ENCODE measurements around the gene PPP1R3E. TPM values are rescaled to one million over a fixed set of nuclear protein-coding genes. Genes with fewer than 3 reads are reported as not detected.
"Not testable (repeated sequence)": the region's sequence is repeated elsewhere in the genome, so short reads cannot be mapped to it uniquely, and the experiment has no call there.

The PPP1R3E gene
- polyA plus RNA-seq, 1 donor, result 27.3 TPM

DNA sequence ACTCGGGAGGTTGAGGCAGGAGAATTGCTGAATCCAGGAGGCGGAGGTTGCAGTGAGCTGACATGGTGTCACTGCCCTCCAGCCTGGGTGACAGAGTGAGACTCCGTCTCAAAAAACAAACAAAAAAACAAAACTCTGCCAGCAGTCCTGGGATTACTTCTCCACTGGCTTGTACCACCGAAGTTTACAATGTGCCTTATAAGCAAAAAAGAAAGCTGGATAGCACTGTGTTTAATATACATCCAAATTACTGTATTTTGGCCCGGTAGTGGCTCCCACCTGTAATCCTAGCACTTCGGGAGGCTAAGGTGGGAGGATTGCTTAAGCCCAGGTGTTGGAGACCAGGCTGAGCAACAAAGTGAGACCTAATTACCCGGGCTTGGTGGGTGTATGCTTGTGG lies 33.5 kb downstream of the PPP1R3E start:
- Histone ChIP-seq H3K9me3 (ENCODE audit: control insufficient read depth, low read depth, low read length) (no peaks in the 10 kb centered on the region), H3K4me1 (ENCODE audit: control insufficient read depth, insufficient read depth, low read length) (no peaks in the 10 kb centered on the region), H3K36me3 (ENCODE audit: control insufficient read depth, insufficient read depth, low read length) (no peaks in the 10 kb centered on the region), H3K27me3 (ENCODE audit: control insufficient read depth, insufficient read depth, low read length) (no peaks in the 10 kb centered on the region), H3K27ac (ENCODE audit: low read length) (no peak overlapping the region), H3K4me3 (ENCODE audit: low read length) (no peak overlapping the region)
- DNase-seq, result no peak
- WGBS (ENCODE audit: insufficient coverage, low lambda C conversion rate), result 100% methylated on average over 1 of the region's 7 CpGs

- H3K27ac ChIP-seq (ENCODE audit: low read length); DNase-seq; H3K9me3 ChIP-seq (ENCODE audit: control insufficient read depth, low read depth, low read length); H3K36me3 ChIP-seq (ENCODE audit: control insufficient read depth, insufficient read depth, low read length); H3K27me3 ChIP-seq (ENCODE audit: control insufficient read depth, insufficient read depth, low read length); H3K4me3 ChIP-seq (ENCODE audit: low read length); H3K4me1 ChIP-seq (ENCODE audit: control insufficient read depth, insufficient read depth, low read length): not testable (repeated sequence)
- WGBS (ENCODE audit: insufficient coverage, low lambda C conversion rate), result no CpG with 5 or more reads among the region's 8 CpGs
Measured at GRCh38 chr14:23260849-23261248, 41.8 kb downstream of the PPP1R3E start.

DNA sequence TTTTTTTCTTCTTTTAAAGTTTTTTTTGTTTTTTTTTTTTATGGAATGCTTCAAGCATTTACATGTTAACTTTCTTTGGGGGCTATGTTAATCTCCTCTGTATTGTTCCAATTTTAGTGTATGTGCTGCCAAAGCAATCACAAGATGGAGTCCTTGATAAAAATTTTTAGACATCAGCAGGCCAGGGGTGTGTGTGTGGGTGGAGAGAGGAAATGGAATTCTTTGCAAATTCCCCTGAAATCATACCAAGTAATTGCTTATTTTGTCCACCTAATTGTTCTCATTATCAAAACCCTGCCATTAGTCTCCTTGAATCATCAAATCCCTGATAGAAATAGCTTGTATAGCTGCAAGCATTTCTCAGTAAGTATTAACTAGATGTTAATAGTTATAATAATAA lies 43.2 kb downstream of the PPP1R3E start:
- no peak for DNase-seq
- H3K4me1 ChIP-seq (ENCODE audit: control insufficient read depth, insufficient read depth, low read length), result no peaks in the 10 kb centered on the region
- no peaks in the 10 kb centered on the region for H3K36me3 ChIP-seq (ENCODE audit: control insufficient read depth, insufficient read depth, low read length)
- no peaks in the 10 kb centered on the region for H3K27me3 ChIP-seq (ENCODE audit: control insufficient read depth, insufficient read depth, low read length)
- H3K27ac ChIP-seq (ENCODE audit: low read length), result no peak overlapping the region
- H3K4me3 ChIP-seq (ENCODE audit: low read length), result no peak overlapping the region
- H3K9me3 ChIP-seq (ENCODE audit: control insufficient read depth, low read depth, low read length), result no peaks in the 10 kb centered on the region

- H3K27ac ChIP-seq (ENCODE audit: low read length), result no peak overlapping the region
- DNase-seq, result no peak
- H3K4me1 ChIP-seq (ENCODE audit: control insufficient read depth, insufficient read depth, low read length), result no peaks in the 10 kb centered on the region
- no peaks in the 10 kb centered on the region for H3K36me3 ChIP-seq (ENCODE audit: control insufficient read depth, insufficient read depth, low read length)
- H3K9me3 ChIP-seq (ENCODE audit: control insufficient read depth, low read depth, low read length), result no peaks in the 10 kb centered on the region
- H3K4me3 ChIP-seq (ENCODE audit: low read length), result no peak overlapping the region
- WGBS (ENCODE audit: insufficient coverage, low lambda C conversion rate), result no CpG with 5 or more reads among the region's 5 CpGs
- no peaks in the 10 kb centered on the region for H3K27me3 ChIP-seq (ENCODE audit: control insufficient read depth, insufficient read depth, low read length)
Measured at GRCh38 chr14:23258256-23258655, 44.4 kb downstream of the PPP1R3E start.

DNA sequence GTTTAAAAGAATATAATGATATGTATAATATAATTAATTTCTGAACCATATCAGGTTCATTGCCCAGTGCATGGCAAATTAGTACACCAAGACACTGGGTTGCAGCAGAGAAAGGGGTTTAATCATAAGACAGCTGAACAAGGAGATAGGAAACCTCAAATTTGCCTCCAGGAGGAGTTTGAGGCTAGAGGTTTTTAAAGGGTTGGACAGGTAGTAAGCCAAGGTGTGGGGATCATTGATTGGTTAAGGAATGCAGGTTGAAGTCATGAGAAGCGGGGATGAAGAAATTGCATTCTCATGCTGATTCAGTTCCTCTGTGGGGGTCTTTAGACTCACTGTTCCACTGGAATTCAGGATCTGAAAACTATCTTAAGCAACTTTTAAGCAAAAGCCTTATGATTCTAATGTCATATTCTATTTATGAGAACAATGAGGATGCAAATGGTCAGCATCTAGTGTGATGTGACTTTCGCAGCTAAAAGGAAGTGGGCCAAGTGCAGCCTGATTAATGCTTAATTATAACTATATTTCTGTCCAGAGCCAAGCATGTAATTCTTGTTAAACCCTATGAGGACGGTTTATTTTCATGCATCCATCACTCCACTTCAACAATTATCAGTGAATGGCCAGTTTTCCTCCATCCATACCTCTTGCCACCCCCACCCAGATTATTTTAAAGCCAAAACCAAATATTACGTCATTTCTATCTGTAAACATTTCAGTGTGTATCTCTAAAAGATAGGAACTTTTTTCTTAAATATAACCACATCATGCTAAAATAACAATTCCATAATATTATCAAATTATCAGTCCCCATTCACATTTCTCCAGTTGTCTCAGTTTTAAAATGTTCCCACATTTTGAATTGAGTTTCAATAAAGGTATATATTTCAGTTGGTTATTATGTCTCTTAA lies 50.0 kb downstream of the PPP1R3E start:
- Histone ChIP-seq H3K27ac (ENCODE audit: low read length) (no peak overlapping the region), H3K4me1 (ENCODE audit: control insufficient read depth, insufficient read depth, low read length) (no peaks in the 10 kb centered on the region), H3K36me3 (ENCODE audit: control insufficient read depth, insufficient read depth, low read length) (no peaks in the 10 kb centered on the region), H3K9me3 (ENCODE audit: control insufficient read depth, low read depth, low read length) (no peaks in the 10 kb centered on the region), H3K27me3 (ENCODE audit: control insufficient read depth, insufficient read depth, low read length) (no peaks in the 10 kb centered on the region), H3K4me3 (ENCODE audit: low read length) (no peak overlapping the region)
- WGBS (ENCODE audit: insufficient coverage, low lambda C conversion rate), result 91% methylated on average over 1 of the region's 4 CpGs
- DNase-seq, result no peak

DNA sequence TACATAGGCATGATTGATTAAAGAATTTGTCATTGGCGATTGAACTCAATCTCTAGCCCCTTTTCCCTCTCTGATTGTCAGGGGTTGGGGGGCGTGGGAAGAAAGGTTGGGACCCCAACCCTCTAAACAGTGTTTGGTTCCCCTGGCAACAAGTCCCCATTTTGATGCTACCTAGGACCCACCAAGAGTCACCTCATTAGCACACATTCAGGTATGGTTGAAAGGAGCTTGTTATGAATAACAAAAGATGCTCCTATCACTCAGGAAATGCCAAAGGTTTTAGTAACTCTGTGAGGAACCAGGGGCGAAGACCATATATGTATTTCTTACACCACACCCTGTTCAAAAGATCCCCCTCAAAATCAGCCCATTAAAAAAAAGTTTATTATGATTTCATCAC lies 50.7 kb downstream of the PPP1R3E start:
- no CpG with 5 or more reads among the region's 3 CpGs for WGBS (ENCODE audit: insufficient coverage, low lambda C conversion rate)
- no peaks in the 10 kb centered on the region for H3K9me3 ChIP-seq (ENCODE audit: control insufficient read depth, low read depth, low read length)
- no peak for DNase-seq
- no peaks in the 10 kb centered on the region for H3K27me3 ChIP-seq (ENCODE audit: control insufficient read depth, insufficient read depth, low read length)
- H3K4me3 ChIP-seq (ENCODE audit: low read length), result no peak overlapping the region
- H3K36me3 ChIP-seq (ENCODE audit: control insufficient read depth, insufficient read depth, low read length), result no peaks in the 10 kb centered on the region
- H3K4me1 ChIP-seq (ENCODE audit: control insufficient read depth, insufficient read depth, low read length), result no peaks in the 10 kb centered on the region
- H3K27ac ChIP-seq (ENCODE audit: low read length), result no peak overlapping the region

DNA sequence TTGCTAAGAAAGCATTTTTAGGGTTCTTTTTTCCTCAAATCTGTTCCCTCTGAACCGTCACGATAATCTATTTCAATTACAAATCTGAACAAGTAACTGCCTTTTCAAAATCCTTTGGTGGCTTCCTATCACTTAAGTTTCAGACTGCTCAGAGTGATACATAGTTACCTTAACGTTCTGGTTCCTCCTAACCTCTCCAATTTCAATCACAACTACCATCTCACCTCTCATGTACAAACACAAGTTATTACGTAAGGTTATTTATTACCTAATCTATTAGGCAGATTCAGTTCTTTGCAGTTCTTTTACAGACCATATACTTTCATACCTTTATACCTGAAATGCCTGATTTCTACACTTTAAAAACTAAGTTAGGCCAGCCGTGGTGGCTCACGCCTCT lies 52.8 kb downstream of the PPP1R3E start:
- no peaks in the 10 kb centered on the region for H3K36me3 ChIP-seq (ENCODE audit: control insufficient read depth, insufficient read depth, low read length)
- H3K4me3 ChIP-seq (ENCODE audit: low read length), result no peak overlapping the region
- DNase-seq, result no peak
- WGBS (ENCODE audit: insufficient coverage, low lambda C conversion rate), result 48% methylated on average over 2 of the region's 6 CpGs
- H3K27me3 ChIP-seq (ENCODE audit: control insufficient read depth, insufficient read depth, low read length), result no peaks in the 10 kb centered on the region
- no peak overlapping the region for H3K27ac ChIP-seq (ENCODE audit: low read length)
- H3K9me3 ChIP-seq (ENCODE audit: control insufficient read depth, low read depth, low read length), result no peaks in the 10 kb centered on the region
- H3K4me1 ChIP-seq (ENCODE audit: control insufficient read depth, insufficient read depth, low read length), result peaks cover 13% of the 10 kb centered on the region

DNA sequence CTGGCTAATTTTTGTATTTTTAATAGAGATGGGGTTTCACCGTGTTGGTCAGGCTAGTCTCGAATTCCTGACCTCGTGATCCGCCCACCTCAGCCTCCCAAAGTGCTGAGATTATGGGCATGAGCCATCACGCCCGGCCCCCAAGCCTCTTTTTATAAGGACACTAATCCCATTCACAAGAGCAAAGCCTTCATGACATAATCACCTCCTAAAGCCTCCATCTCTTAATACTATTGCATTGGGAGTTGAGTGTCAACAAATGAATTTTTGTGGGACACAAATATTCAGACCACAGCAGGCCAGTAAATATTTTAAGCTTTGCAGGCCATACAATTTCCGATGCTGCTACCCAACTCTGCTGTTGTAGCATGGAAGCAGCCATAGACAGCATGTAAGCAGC lies 54.1 kb downstream of the PPP1R3E start:
- H3K4me3 ChIP-seq (ENCODE audit: low read length), result no peak overlapping the region
- no peaks in the 10 kb centered on the region for H3K9me3 ChIP-seq (ENCODE audit: control insufficient read depth, low read depth, low read length)
- DNase-seq, result no peak
- H3K36me3 ChIP-seq (ENCODE audit: control insufficient read depth, insufficient read depth, low read length), result no peaks in the 10 kb centered on the region
- H3K27me3 ChIP-seq (ENCODE audit: control insufficient read depth, insufficient read depth, low read length), result no peaks in the 10 kb centered on the region
- peaks cover 19% of the 10 kb centered on the region for H3K4me1 ChIP-seq (ENCODE audit: control insufficient read depth, insufficient read depth, low read length)
- no CpG with 5 or more reads among the region's 7 CpGs for WGBS (ENCODE audit: insufficient coverage, low lambda C conversion rate)
- H3K27ac ChIP-seq (ENCODE audit: low read length), result no peak overlapping the region

Other genes with a start within 250 kb of the PPP1R3E start
- gene CDH24, start 245.3 kb downstream of the PPP1R3E start, polyA plus RNA-seq, result 10.5 TPM
- gene ACIN1, start 207.7 kb downstream of the PPP1R3E start, polyA plus RNA-seq, result 225 TPM
- 60.9 TPM for gene C14orf119, start 207.4 kb downstream of the PPP1R3E start, polyA plus RNA-seq
- 0.01 TPM for gene CIROP, start 197.9 kb downstream of the PPP1R3E start, polyA plus RNA-seq
- gene CEBPE, start 183.6 kb downstream of the PPP1R3E start, polyA plus RNA-seq, result 0.07 TPM
- 94.4 TPM for gene SLC7A8, start 119.2 kb downstream of the PPP1R3E start, polyA plus RNA-seq
- gene RNF212B, start 64.9 kb downstream of the PPP1R3E start, polyA plus RNA-seq, result 0.34 TPM
- gene HOMEZ, start 16.7 kb downstream of the PPP1R3E start, polyA plus RNA-seq, result 15.7 TPM
- gene BCL2L2, start 4.0 kb upstream of the PPP1R3E start, polyA plus RNA-seq, result 53.8 TPM
- 199 TPM for gene PABPN1, start 18.6 kb upstream of the PPP1R3E start, polyA plus RNA-seq
- gene SLC22A17, start 50.0 kb upstream of the PPP1R3E start, polyA plus RNA-seq, result 46.9 TPM
- gene EFS, start 62.3 kb upstream of the PPP1R3E start, polyA plus RNA-seq, result 19.0 TPM
- not detected for gene IL25, start 70.0 kb upstream of the PPP1R3E start, polyA plus RNA-seq
- gene CMTM5, start 74.2 kb upstream of the PPP1R3E start, polyA plus RNA-seq, result 3.4 TPM
- gene MYH6, start 105.4 kb upstream of the PPP1R3E start, polyA plus RNA-seq, result 0.03 TPM
- gene MYH7, start 132.8 kb upstream of the PPP1R3E start, polyA plus RNA-seq, result 0.91 TPM
- 48.3 TPM for gene NGDN, start 166.8 kb upstream of the PPP1R3E start, polyA plus RNA-seq
- gene ZFHX2, start 248.9 kb upstream of the PPP1R3E start, polyA plus RNA-seq, result 4.1 TPM

All from large intestine (tissue), 3 donors.